ENCODE data around the gene ZNF649. TPM values are rescaled to one million over a fixed set of nuclear protein-coding genes. Genes with fewer than 3 reads are reported as not detected.

The ZNF649 gene
- total RNA-seq, 1 experiment from 2014 or later: 7.3 TPM

DNA sequence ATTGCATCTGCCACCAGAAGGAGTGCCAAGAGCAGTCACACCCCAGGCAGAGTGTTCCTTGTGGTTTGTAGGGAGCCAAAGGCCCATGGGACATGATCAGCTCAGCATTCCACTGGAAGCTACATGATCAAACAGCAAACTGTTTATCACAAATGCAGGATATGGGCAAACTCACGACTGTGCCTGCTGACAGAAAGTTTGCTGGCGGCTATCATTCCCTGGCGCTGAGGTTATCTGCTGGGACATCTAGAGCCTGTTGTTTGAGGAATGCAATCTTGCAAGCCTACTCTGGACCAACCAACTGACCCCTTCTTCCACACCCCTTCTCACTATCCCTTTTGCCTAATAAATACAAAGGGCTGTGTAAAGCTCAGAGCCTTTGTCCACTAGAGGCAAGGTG lies 14.8 kb upstream of the ZNF649 start:
- Histone ChIP-seq H3K9ac (ENCODE audit: low read length) (no peak overlapping the region), H3K27me3 (ENCODE audit: insufficient read depth, low read length) (no peaks in the 10 kb centered on the region), H3K36me3 (ENCODE audit: control insufficient read depth in 1 of 2, insufficient read depth in 2 of 2, low read length in 2 of 2) (no peaks in the 10 kb centered on the region), H3K4me3 (replicated peaks in 1 of 2; ENCODE audit: low read depth in 1 of 2, low read length in 2 of 2) (no peak overlapping the region), H3K4me1 (ENCODE audit: control insufficient read depth in 1 of 2, insufficient read depth in 2 of 2, low read length in 2 of 2) (no peaks in the 10 kb centered on the region), H4K20me1 (ENCODE audit: insufficient read depth) (no peaks in the 10 kb centered on the region), H3K9me3 (ENCODE audit: control insufficient read depth in 1 of 2, insufficient read depth in 1 of 2, low read depth in 1 of 2, low read length in 2 of 2) (peaks cover 37 to 45% of the 10 kb centered on the region in 2 experiments; a peak in 3 of 4 replicates), H3K9me2 (ENCODE audit: insufficient read depth) (no peaks in the 10 kb centered on the region), H3K79me2 (ENCODE audit: insufficient read depth, low read length) (no peaks in the 10 kb centered on the region), H3K4me2 (ENCODE audit: low read length) (no peak overlapping the region), H2AFZ (ENCODE audit: low read depth, low read length, poor library complexity, severe bottlenecking) (no peak overlapping the region), H3K27ac (ENCODE audit: low read depth, low read length) (no peak overlapping the region)
- ChIA-PET RAD21 (ENCODE audit: low non-redundant PET in 1 of 2, low total read pairs in 2 of 2, uncharacterized antibody in 2 of 2, unreplicated experiment in 2 of 2) (no interaction called here), POLR2A (no interaction called here), CTCF (no interaction called here)
- ATAC-seq (no peak), DNase-seq (ENCODE audit: low read depth, low spot score) (no peak)
- no peak for TF ChIP-seq ZFX (IDR thresholded peaks at IDR 0.05)
- no peak for TF ChIP-seq SP1 (IDR thresholded peaks at IDR 0.05; ENCODE audit: low read depth)
- TF ChIP-seq EGR1 (IDR thresholded peaks at IDR 0.05; ENCODE audit: low read depth): no peak
- TF ChIP-seq, protein P1, sequence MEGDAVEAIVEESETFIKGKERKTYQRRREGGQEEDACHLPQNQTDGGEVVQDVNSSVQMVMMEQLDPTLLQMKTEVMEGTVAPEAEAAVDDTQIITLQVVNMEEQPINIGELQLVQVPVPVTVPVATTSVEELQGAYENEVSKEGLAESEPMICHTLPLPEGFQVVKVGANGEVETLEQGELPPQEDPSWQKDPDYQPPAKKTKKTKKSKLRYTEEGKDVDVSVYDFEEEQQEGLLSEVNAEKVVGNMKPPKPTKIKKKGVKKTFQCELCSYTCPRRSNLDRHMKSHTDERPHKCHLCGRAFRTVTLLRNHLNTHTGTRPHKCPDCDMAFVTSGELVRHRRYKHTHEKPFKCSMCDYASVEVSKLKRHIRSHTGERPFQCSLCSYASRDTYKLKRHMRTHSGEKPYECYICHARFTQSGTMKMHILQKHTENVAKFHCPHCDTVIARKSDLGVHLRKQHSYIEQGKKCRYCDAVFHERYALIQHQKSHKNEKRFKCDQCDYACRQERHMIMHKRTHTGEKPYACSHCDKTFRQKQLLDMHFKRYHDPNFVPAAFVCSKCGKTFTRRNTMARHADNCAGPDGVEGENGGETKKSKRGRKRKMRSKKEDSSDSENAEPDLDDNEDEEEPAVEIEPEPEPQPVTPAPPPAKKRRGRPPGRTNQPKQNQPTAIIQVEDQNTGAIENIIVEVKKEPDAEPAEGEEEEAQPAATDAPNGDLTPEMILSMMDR (IDR thresholded peaks at IDR 0.05 in 2 of 3, conservative IDR thresholded peaks at IDR 0.05 in 1 of 3; ENCODE audit: borderline replicate concordance in 1 of 3, insufficient read depth in 1 of 3, low read depth in 2 of 3, low read length in 2 of 3): no peak
- TF ChIP-seq, protein P2, sequence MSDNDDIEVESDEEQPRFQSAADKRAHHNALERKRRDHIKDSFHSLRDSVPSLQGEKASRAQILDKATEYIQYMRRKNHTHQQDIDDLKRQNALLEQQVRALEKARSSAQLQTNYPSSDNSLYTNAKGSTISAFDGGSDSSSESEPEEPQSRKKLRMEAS (IDR thresholded peaks at IDR 0.05): no peak
- no peak for TF ChIP-seq JUND (IDR thresholded peaks at IDR 0.05)
- TF ChIP-seq, protein P3, sequence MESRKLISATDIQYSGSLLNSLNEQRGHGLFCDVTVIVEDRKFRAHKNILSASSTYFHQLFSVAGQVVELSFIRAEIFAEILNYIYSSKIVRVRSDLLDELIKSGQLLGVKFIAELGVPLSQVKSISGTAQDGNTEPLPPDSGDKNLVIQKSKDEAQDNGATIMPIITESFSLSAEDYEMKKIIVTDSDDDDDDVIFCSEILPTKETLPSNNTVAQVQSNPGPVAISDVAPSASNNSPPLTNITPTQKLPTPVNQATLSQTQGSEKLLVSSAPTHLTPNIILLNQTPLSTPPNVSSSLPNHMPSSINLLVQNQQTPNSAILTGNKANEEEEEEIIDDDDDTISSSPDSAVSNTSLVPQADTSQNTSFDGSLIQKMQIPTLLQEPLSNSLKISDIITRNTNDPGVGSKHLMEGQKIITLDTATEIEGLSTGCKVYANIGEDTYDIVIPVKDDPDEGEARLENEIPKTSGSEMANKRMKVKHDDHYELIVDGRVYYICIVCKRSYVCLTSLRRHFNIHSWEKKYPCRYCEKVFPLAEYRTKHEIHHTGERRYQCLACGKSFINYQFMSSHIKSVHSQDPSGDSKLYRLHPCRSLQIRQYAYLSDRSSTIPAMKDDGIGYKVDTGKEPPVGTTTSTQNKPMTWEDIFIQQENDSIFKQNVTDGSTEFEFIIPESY (IDR thresholded peaks at IDR 0.05; ENCODE audit: extremely low read depth, insufficient replicate concordance, low read length): no peak
- TF ChIP-seq, protein P4, sequence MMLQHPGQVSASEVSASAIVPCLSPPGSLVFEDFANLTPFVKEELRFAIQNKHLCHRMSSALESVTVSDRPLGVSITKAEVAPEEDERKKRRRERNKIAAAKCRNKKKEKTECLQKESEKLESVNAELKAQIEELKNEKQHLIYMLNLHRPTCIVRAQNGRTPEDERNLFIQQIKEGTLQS (IDR thresholded peaks at IDR 0.05): no peak
- no peak for TF ChIP-seq EZH2 (IDR thresholded peaks at IDR 0.05)
- no peak for TF ChIP-seq POLR2AphosphoS5 (IDR thresholded peaks at IDR 0.05; ENCODE audit: low read depth, low read length)
- no peak for TF ChIP-seq CBX3 (IDR thresholded peaks at IDR 0.05; ENCODE audit: low read depth)
- no peak for TF ChIP-seq TCF7L2 (IDR thresholded peaks at IDR 0.05; ENCODE audit: borderline replicate concordance, extremely low read depth, insufficient read depth, insufficient read length)
- TF ChIP-seq CEBPB (IDR thresholded peaks at IDR 0.05; ENCODE audit: low read depth): no peak
- no TSS peak for BruUV-seq (replicated peaks)
- intact Hi-C loops (cut with micrococcal nuclease): no loop called here

Measured in HCT116 (cell line).